Neural cell (in vitro differentiated cells): ENCODE measurements around the gene THTPA.
"Not testable (repeated sequence)": the region's sequence is repeated elsewhere in the genome, so short reads cannot be mapped to it uniquely, and the experiment has no call there.

ENCODE experiments used
- EZH2 ChIP-seq: fragments of 200-600, 300-800 bp; shearing (Covaris generic), sonication (generic); IDR thresholded peaks from 2 replicates; pipeline ENCODE4 v1.6.1; 2014; ENCODE audit warnings: antibody characterized with exemption, low read length, borderline replicate concordance, mild to moderate bottlenecking; ENCODE audit not compliant: insufficient read depth, poor library complexity, severe bottlenecking
- RAD21 ChIP-seq: fragments of 450-650 bp; conservative IDR thresholded peaks from 2 replicates; pipeline ENCODE4 v1.6.1; 2014; ENCODE audit warnings: antibody characterized with exemption, mild to moderate bottlenecking, moderate library complexity

DNA sequence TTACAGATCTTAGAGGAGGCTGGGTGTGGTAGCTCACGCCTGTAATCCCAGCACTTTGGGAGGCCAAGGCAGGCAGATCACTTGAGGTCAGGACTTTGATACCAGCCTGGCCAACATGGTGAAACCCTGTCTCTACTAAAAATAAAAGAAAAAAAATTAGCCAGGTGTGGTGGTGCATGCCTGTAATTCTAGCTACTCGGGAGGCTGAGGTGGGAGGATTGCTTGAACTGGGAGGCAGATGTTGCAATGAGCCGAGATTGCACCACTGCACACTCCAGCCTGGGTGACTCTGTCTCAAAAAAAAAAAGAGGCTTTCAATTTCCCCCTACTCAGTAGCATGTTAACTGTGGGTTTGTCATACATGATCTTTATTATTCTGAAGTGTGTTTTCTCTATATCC, 38.1 kb downstream of the THTPA start:
- not testable (repeated sequence) for TF ChIP-seq RAD21, EZH2
